ENCODE measurements around the gene ACER3.

The ACER3 gene

GRCh38 chr11:76888989-76889388 lies 28.3 kb downstream of the ACER3 start:
- Histone ChIP-seq H3K27me3 (no peaks in the 10 kb centered on the region), H3K36me3 (no peaks in the 10 kb centered on the region), H3K4me3 (ENCODE audit: low read depth in 1 of 2, low read length in 1 of 2) (no peak overlapping the region), H3K4me1 (ENCODE audit: control insufficient read depth in 1 of 2, insufficient read depth in 1 of 2, low read depth in 1 of 2, low read length in 1 of 2) (peaks cover 11% of the 10 kb centered on the region in 2 experiments), H3K27ac (no peak overlapping the region), H3K9me3 (no peaks in the 10 kb centered on the region)
- TF ChIP-seq, protein P1, sequence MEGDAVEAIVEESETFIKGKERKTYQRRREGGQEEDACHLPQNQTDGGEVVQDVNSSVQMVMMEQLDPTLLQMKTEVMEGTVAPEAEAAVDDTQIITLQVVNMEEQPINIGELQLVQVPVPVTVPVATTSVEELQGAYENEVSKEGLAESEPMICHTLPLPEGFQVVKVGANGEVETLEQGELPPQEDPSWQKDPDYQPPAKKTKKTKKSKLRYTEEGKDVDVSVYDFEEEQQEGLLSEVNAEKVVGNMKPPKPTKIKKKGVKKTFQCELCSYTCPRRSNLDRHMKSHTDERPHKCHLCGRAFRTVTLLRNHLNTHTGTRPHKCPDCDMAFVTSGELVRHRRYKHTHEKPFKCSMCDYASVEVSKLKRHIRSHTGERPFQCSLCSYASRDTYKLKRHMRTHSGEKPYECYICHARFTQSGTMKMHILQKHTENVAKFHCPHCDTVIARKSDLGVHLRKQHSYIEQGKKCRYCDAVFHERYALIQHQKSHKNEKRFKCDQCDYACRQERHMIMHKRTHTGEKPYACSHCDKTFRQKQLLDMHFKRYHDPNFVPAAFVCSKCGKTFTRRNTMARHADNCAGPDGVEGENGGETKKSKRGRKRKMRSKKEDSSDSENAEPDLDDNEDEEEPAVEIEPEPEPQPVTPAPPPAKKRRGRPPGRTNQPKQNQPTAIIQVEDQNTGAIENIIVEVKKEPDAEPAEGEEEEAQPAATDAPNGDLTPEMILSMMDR (IDR thresholded peaks at IDR 0.05): no peak

GRCh38 chr11:76889411-76889975 lies 28.8 kb downstream of the ACER3 start:
- Histone ChIP-seq H3K27me3 (no peaks in the 10 kb centered on the region), H3K9me3 (no peaks in the 10 kb centered on the region), H3K36me3 (no peaks in the 10 kb centered on the region), H3K4me1 (ENCODE audit: control insufficient read depth in 1 of 2, insufficient read depth in 1 of 2, low read depth in 1 of 2, low read length in 1 of 2) (peaks cover 6 to 8% of the 10 kb centered on the region in 2 experiments), H3K4me3 (ENCODE audit: low read depth in 1 of 2, low read length in 1 of 2) (no peak overlapping the region), H3K27ac (no peak overlapping the region)
- TF ChIP-seq, protein P1 (IDR thresholded peaks at IDR 0.05): no peak

GRCh38 chr11:76890329-76890728 lies 29.6 kb downstream of the ACER3 start:
- Histone ChIP-seq H3K27me3 (no peaks in the 10 kb centered on the region), H3K4me1 (ENCODE audit: control insufficient read depth in 1 of 2, insufficient read depth in 1 of 2, low read depth in 1 of 2, low read length in 1 of 2) (peaks cover 4% of the 10 kb centered on the region in 2 experiments), H3K27ac (no peak overlapping the region), H3K9me3 (no peaks in the 10 kb centered on the region), H3K4me3 (ENCODE audit: low read depth in 1 of 2, low read length in 1 of 2) (no peak overlapping the region), H3K36me3 (no peaks in the 10 kb centered on the region)
- TF ChIP-seq, protein P1 (IDR thresholded peaks at IDR 0.05): no peak

DNA sequence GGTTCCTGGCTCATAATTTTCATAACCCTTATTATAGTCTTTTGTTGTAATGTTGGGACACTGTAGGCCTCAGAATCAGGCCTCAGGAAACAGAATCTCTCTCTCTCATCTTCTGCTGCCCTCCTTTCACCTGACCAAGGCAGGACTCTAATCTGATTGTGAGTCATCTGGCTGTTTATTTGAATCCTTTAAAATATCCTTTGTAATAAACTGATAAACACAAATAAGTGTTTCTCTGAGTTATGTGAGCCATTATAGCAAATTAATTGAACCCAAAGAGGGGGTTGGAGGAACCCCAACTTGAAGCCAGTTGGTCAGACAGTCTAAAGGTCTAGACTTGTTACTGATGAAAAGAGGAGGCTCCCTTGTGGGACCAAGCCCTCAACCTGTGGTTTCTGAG lies 30.6 kb downstream of the ACER3 start:
- no peaks in the 10 kb centered on the region for H3K4me1 ChIP-seq (ENCODE audit: control insufficient read depth in 1 of 2, insufficient read depth in 1 of 2, low read depth in 1 of 2, low read length in 1 of 2)
- TF ChIP-seq, protein P1 (IDR thresholded peaks at IDR 0.05): no peak
- no peak overlapping the region for H3K27ac ChIP-seq
- no peaks in the 10 kb centered on the region for H3K36me3 ChIP-seq
- no peaks in the 10 kb centered on the region for H3K27me3 ChIP-seq
- H3K9me3 ChIP-seq: no peaks in the 10 kb centered on the region
- H3K4me3 ChIP-seq (ENCODE audit: low read depth in 1 of 2, low read length in 1 of 2): no peak overlapping the region

GRCh38 chr11:76891793-76892192 lies 31.1 kb downstream of the ACER3 start:
- Histone ChIP-seq H3K36me3 (no peaks in the 10 kb centered on the region), H3K9me3 (no peaks in the 10 kb centered on the region), H3K27me3 (no peaks in the 10 kb centered on the region), H3K27ac (no peak overlapping the region), H3K4me1 (ENCODE audit: control insufficient read depth in 1 of 2, insufficient read depth in 1 of 2, low read depth in 1 of 2, low read length in 1 of 2) (no peaks in the 10 kb centered on the region), H3K4me3 (ENCODE audit: low read depth in 1 of 2, low read length in 1 of 2) (no peak overlapping the region)
- TF ChIP-seq, protein P1 (IDR thresholded peaks at IDR 0.05): no peak
